ENCODE results near the gene PCID2.
A peak's percentile ranks its signal among the peaks of the same experiment; 100 is the strongest.

Gene PCID2

GRCh38 chr13:113176822-113177221 is 31.6 kb downstream of the PCID2 start:
- Mint-ChIP-seq H3K4me3 (no peak overlapping the region), H3K9me3 (no peaks in the 10 kb centered on the region), H3K27ac (no peak overlapping the region), H3K27me3 (ENCODE audit: low read depth) (no peaks in the 10 kb centered on the region), H3K4me1 (no peaks in the 10 kb centered on the region), H3K36me3 (ENCODE audit: low read depth) (peaks cover 66% of the 10 kb centered on the region)
- TF ChIP-seq, protein P1, sequence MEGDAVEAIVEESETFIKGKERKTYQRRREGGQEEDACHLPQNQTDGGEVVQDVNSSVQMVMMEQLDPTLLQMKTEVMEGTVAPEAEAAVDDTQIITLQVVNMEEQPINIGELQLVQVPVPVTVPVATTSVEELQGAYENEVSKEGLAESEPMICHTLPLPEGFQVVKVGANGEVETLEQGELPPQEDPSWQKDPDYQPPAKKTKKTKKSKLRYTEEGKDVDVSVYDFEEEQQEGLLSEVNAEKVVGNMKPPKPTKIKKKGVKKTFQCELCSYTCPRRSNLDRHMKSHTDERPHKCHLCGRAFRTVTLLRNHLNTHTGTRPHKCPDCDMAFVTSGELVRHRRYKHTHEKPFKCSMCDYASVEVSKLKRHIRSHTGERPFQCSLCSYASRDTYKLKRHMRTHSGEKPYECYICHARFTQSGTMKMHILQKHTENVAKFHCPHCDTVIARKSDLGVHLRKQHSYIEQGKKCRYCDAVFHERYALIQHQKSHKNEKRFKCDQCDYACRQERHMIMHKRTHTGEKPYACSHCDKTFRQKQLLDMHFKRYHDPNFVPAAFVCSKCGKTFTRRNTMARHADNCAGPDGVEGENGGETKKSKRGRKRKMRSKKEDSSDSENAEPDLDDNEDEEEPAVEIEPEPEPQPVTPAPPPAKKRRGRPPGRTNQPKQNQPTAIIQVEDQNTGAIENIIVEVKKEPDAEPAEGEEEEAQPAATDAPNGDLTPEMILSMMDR (IDR thresholded peaks at IDR 0.05; ENCODE audit: unreplicated experiment in 3 of 3), result no peak

DNA sequence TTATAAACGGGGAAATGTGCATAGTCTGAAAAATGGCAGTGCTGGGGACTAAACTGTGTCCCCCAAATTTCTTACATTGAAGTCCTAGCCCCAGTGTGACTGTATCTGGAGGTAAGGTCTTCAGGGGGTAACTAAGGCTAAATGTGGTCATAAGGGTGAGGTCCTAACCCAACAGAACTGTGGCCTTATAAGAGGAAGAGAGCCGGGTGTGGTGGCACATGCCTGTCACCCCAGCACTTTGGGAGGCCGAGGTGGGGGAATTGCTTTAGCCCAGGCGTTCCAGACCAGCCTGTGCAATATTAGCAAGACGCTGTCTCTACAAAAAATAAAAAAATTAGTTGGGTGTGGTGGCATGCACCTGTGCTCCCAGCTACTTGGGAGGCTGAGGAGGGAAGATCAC is 32.2 kb downstream of the PCID2 start:
- no peaks in the 10 kb centered on the region for H3K9me3 Mint-ChIP-seq
- no peak overlapping the region for H3K27ac Mint-ChIP-seq
- H3K36me3 Mint-ChIP-seq (ENCODE audit: low read depth), result peaks cover 69% of the 10 kb centered on the region
- H3K4me3 Mint-ChIP-seq, result no peak overlapping the region
- H3K27me3 Mint-ChIP-seq (ENCODE audit: low read depth), result no peaks in the 10 kb centered on the region
- TF ChIP-seq, protein P1 (IDR thresholded peaks at IDR 0.05; ENCODE audit: unreplicated experiment in 3 of 3), result no peak
- H3K4me1 Mint-ChIP-seq, result no peaks in the 10 kb centered on the region

DNA sequence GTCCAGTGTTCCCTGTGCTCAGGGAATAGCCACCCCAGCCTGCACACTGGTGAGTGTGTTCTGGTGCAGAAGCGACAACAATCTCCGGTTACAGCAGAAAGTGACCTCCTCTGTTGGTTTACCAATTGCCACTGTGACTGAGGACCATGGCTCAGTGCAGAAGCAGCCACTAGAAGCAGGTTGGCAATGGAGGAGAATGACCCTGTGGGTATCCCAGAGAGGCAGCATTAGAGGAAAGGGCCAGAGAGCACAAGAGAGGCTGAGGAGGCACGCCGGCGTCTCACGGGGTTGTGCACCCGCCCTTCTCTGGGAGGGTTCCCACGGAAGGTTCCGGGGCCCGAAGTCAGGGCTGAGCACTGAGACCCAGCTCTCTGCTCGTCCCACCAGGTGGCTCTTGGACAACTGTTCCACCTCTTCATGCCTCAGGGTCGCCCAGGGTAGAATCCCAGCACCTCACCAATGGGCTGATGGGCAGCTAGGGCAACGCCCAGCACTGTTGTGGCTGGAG is 36.0 kb downstream of the PCID2 start:
- Mint-ChIP-seq H3K9me3 (peaks cover 6% of the 10 kb centered on the region), H3K36me3 (ENCODE audit: low read depth) (peaks cover 69% of the 10 kb centered on the region), H3K27ac (no peak overlapping the region), H3K4me1 (no peaks in the 10 kb centered on the region), H3K4me3 (no peak overlapping the region), H3K27me3 (ENCODE audit: low read depth) (no peaks in the 10 kb centered on the region)
- TF ChIP-seq, protein P1 (IDR thresholded peaks at IDR 0.05; ENCODE audit: unreplicated experiment in 3 of 3), result no peak

DNA sequence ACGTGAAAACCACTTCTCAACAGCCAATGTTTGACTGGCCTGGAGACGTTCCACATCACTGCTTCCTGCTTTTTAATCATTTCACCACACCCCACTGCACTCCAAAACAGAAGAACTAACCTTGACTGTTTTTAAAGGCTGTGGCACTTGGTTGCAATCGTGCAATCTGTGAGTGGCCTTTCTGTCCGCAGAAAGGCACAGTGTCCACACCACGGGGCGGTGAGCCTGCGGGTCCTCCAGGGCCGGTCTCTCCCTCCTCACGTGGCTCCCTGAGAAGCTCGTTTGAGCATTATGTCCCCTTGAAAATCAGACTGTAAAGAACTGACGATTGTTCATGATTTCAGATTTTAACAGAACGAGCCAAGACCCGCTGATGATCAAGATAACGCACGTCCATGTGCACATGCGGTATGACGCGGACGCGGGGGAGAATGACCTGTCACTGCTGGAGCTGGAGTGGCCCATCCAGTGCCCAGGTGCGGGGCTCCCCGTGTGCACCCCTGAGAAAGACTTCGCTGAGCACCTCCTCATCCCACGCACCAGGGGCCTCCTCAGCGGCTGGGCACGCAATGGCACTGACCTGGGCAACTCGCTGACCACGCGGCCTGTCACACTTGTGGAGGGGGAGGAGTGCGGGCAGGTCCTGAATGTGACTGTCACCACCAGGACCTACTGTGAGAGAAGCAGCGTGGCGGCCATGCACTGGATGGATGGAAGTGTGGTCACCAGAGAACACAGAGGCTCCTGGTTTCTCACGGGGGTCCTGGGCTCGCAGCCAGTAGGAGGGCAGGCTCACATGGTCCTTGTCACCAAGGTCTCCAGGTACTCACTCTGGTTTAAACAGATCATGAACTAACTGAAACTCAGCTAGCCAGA is 37.0 kb downstream of the PCID2 start:
- Mint-ChIP-seq H3K9me3 (peaks cover 6% of the 10 kb centered on the region), H3K27ac (peak overlapping the region in 1 of 3 experiments; percentile 57), H3K36me3 (ENCODE audit: low read depth) (peaks cover 77% of the 10 kb centered on the region), H3K27me3 (ENCODE audit: low read depth) (no peaks in the 10 kb centered on the region), H3K4me3 (no peak overlapping the region), H3K4me1 (no peaks in the 10 kb centered on the region)
- TF ChIP-seq, protein P1 (IDR thresholded peaks at IDR 0.05; ENCODE audit: unreplicated experiment in 3 of 3), result no peak

DNA sequence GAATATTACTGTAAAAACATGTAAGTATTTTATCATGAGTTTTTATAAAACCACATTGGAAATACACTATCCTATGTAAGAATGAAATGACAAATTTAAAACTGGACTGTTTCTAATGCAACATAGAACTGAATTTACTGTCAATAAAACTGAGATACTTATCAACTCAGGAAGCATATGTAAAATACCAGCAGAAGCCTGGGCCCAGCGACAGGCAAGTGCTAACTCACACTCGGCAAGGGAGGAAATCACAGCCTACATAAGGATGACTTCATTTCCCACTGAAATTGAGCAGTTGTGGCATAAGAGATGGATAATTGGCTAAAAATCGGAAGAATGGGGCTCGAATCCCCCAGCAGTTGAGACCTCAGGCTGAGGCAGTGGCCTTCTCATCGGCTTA is 38.0 kb downstream of the PCID2 start:
- H3K27ac Mint-ChIP-seq, result peak overlapping the region in 1 of 3 experiments; percentile 59
- H3K4me3 Mint-ChIP-seq, result no peak overlapping the region
- peaks cover 6% of the 10 kb centered on the region for H3K9me3 Mint-ChIP-seq
- TF ChIP-seq, protein P1 (IDR thresholded peaks at IDR 0.05; ENCODE audit: unreplicated experiment in 3 of 3), result no peak
- no peaks in the 10 kb centered on the region for H3K27me3 Mint-ChIP-seq (ENCODE audit: low read depth)
- H3K36me3 Mint-ChIP-seq (ENCODE audit: low read depth), result peaks cover 75% of the 10 kb centered on the region
- H3K4me1 Mint-ChIP-seq, result no peaks in the 10 kb centered on the region

Measured in nephron (organoid).